Lower lobe of right lung (tissue), 2 donors: ENCODE results near the gene B3GALT5. TPM values are rescaled to one million over a fixed set of nuclear protein-coding genes. Genes with fewer than 3 reads are reported as not detected.

Experiments
- ATAC-seq, 2 donors: fragments of 200-7000 bp; cut with Tn5 transposase; one replicate each; pipeline ENCODE4 v1.9.1; 2020 to 2022; ENCODE audit warnings: mild to moderate bottlenecking in 2 of 2, moderate library complexity in 2 of 2
- DNase-seq: peaks from one replicate; pipeline ENCODE4 v3.0.0-alpha.2; 2020
- H3K27ac ChIP-seq: fragments of 200-600 bp; one replicate; pipeline ENCODE4 v1.8.0; 2022
- H3K27me3 ChIP-seq: fragments of 200-600 bp; one replicate; pipeline ENCODE4 v1.8.0; 2022; ENCODE audit warnings: low read depth
- H3K36me3 ChIP-seq: fragments of 200-600 bp; one replicate; pipeline ENCODE4 v1.8.0; 2022; ENCODE audit warnings: mild to moderate bottlenecking
- H3K4me1 ChIP-seq: fragments of 200-600 bp; one replicate; pipeline ENCODE4 v1.8.0; 2022
- H3K4me3 ChIP-seq: fragments of 200-600 bp; one replicate; pipeline ENCODE4 v1.8.0; 2022; ENCODE audit warnings: mild to moderate bottlenecking
- H3K9me3 ChIP-seq: fragments of 200-600 bp; one replicate; pipeline ENCODE4 v1.8.0; 2022
- intact Hi-C: fragments of 100-400 bp; cut with DNase I; formaldehyde crosslinking; loops from one replicate; pipeline ENCODE4 v1.11.0; 2022
- total RNA-seq: library from RNA; stranded (reverse); fragmentation: NEBNext Ultra II Directional; extraction: Animal tissue kit (Norgen Biotek cat#: 25700); gene quantifications from one replicate; pipeline ENCODE4 v1.2.1, GENCODE V29; 2021
- TF ChIP-seq, protein P1 (sequence below): fragments of 200-600 bp; IDR thresholded peaks from one replicate; pipeline ENCODE4 v1.8.0; 2022; ENCODE audit warnings: antibody characterized with exemption, mild to moderate bottlenecking
- donor health status: DM: no; HTN: yes; CAD: no; lungs with severe emphysema.

The B3GALT5 gene
- total RNA-seq, 1 donor from 2014 or later: 1.5 TPM

DNA sequence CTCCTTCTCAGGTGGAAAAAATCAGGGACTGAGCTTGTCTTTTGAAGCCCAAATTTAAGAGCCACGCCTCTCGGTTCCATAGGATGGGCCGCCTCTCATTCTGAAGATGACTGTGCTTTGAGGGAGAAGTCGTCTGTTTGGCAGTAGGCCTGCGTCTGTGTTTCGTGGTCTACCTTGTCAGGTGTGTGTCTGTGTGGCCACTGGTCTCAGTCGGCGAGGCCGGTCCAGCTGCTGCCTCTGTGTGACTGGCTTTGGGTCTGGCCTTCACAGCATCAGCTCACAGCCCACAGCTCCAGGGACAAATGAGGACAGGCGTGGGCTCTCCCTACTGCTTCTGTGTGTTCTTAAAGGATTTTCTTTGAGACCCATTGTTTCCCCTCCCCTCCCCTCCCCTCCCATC, 50.3 kb downstream of the B3GALT5 start:
- H3K27me3 ChIP-seq: no peaks in the 10 kb centered on the region
- H3K4me1 ChIP-seq: peaks cover 8% of the 10 kb centered on the region
- H3K27ac ChIP-seq: no peak overlapping the region
- H3K9me3 ChIP-seq: no peaks in the 10 kb centered on the region
- DNase-seq (no peak), ATAC-seq (no peak)
- TF ChIP-seq, protein P1, sequence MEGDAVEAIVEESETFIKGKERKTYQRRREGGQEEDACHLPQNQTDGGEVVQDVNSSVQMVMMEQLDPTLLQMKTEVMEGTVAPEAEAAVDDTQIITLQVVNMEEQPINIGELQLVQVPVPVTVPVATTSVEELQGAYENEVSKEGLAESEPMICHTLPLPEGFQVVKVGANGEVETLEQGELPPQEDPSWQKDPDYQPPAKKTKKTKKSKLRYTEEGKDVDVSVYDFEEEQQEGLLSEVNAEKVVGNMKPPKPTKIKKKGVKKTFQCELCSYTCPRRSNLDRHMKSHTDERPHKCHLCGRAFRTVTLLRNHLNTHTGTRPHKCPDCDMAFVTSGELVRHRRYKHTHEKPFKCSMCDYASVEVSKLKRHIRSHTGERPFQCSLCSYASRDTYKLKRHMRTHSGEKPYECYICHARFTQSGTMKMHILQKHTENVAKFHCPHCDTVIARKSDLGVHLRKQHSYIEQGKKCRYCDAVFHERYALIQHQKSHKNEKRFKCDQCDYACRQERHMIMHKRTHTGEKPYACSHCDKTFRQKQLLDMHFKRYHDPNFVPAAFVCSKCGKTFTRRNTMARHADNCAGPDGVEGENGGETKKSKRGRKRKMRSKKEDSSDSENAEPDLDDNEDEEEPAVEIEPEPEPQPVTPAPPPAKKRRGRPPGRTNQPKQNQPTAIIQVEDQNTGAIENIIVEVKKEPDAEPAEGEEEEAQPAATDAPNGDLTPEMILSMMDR: no peak
- no peaks in the 10 kb centered on the region for H3K36me3 ChIP-seq
- intact Hi-C loops: no loop called here
- H3K4me3 ChIP-seq: no peak overlapping the region

DNA sequence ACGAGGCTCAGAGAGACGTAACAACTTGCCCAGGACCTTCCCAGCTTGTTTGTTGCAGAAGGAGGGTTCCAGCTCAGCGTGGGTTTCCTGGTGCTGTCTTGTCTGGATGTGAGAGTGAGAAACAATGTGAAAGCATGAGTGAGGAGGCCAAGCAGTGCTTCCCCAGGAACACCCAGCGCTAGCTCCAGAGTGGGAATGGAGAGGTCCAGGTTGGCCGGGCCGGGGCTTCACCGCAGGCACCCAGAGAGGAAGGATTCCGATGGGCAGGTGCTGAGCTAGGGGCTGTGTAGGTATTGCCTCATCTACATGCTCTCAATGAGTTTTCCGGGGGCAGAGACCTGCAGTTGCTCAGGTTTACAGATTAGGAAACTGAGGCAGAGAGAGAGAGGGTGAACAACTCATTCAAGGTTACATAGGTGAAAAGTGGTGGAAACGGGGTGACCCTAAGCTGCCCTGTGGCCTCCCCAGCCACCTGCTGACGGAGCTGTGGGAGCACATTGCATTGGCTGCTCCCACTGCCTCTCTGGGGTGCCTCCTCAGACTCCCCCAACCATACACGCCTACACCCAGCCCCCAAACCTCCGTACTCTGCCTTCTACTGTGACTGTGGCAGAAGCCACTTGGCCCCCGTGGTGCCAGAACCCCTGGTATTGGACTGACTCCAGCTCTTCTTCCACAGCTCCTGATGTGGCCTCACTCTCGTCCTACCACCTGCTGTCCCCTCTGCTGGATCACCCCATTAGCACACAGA, 51.2 kb downstream of the B3GALT5 start:
- Histone ChIP-seq H3K4me3 (no peak overlapping the region), H3K9me3 (no peaks in the 10 kb centered on the region), H3K27me3 (no peaks in the 10 kb centered on the region), H3K36me3 (no peaks in the 10 kb centered on the region), H3K27ac (no peak overlapping the region), H3K4me1 (peaks cover 8% of the 10 kb centered on the region)
- DNase-seq (no peak), ATAC-seq (no peak)
- TF ChIP-seq, protein P1: no peak
- intact Hi-C loops: no loop called here

GRCh38 chr21:39664586-39664985, 51.8 kb downstream of the B3GALT5 start:
- no peak for DNase-seq
- no peak overlapping the region for H3K27ac ChIP-seq
- H3K36me3 ChIP-seq: no peaks in the 10 kb centered on the region
- intact Hi-C loops: no loop called here
- H3K9me3 ChIP-seq: no peaks in the 10 kb centered on the region
- H3K4me1 ChIP-seq: peaks cover 8% of the 10 kb centered on the region
- no peak overlapping the region for H3K4me3 ChIP-seq
- TF ChIP-seq, protein P1: no peak
- no peak for ATAC-seq
- H3K27me3 ChIP-seq: no peaks in the 10 kb centered on the region

DNA sequence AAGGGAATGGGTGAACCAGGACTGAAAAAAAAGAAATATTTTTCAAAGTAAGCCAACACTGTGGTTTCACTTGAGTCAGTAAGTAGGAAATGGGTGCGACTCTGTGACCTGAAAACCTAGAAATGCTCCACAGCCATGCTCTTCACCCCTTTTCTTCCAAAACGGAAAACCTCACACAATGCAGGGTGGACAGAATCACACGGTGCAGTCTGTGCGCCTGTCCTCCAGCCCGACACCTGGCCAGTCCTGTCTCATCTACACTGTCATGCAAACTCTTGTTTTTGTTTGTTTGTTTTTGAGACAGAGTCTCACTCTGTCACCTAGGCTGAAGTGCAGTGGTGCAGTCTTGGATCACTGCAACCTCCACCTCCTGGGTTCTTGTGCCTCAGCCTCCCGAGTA, 53.3 kb downstream of the B3GALT5 start:
- TF ChIP-seq, protein P1: no peak
- no peak overlapping the region for H3K27ac ChIP-seq
- no peaks in the 10 kb centered on the region for H3K27me3 ChIP-seq
- H3K36me3 ChIP-seq: no peaks in the 10 kb centered on the region
- DNase-seq (no peak), ATAC-seq (no peak)
- no peaks in the 10 kb centered on the region for H3K9me3 ChIP-seq
- H3K4me3 ChIP-seq: no peak overlapping the region
- intact Hi-C loops: no loop called here
- no peaks in the 10 kb centered on the region for H3K4me1 ChIP-seq

DNA sequence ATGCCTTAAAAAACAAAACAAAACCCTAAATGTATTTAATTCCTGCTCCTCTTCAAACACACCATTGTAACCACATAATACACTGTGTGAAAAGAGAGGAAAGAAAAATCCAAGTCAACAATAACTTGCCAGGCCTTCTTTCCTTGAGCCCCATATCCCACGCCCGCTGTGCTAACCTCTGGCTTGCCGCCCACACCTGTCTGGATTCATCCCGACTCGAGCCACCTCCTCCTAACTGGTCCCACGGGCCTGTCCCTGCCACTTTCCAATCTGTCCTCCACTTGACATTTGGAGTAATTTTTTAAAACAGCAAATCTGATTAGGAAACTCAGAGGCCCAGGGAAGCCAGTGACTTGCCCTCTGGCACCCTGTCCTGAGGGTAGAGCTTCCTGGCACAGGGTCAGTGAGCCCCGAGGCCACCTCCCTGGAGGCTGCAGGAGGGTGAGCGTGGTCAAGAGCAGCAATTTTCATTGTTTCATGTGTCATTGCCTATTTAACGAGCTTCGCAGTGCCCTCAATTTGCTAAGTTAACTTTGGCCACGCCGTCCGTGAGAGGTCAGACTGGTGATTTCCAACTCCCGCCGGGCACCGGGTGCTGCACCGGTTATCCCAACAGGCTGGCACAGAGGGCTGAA, 54.1 kb downstream of the B3GALT5 start:
- Histone ChIP-seq H3K4me3 (no peak overlapping the region), H3K27ac (no peak overlapping the region), H3K9me3 (no peaks in the 10 kb centered on the region), H3K4me1 (no peaks in the 10 kb centered on the region), H3K27me3 (no peaks in the 10 kb centered on the region), H3K36me3 (no peaks in the 10 kb centered on the region)
- TF ChIP-seq, protein P1: no peak
- intact Hi-C loops: no loop called here
- DNase-seq: no peak
- ATAC-seq: no peak
